H9 (cell line): ENCODE results near the gene ENDOU. TPM values are rescaled to one million over a fixed set of nuclear protein-coding genes. Genes with fewer than 3 reads are reported as not detected.
A peak's percentile ranks its signal among the peaks of the same experiment; 100 is the strongest.

Experiments
- DNase-seq: peaks from one replicate; pipeline ENCODE4 v3.0.0-alpha.2; 2017
- H2AFZ ChIP-seq: one replicate; pipeline ENCODE4 v1.6.1; 2013; ENCODE audit warnings: mild to moderate bottlenecking, low read length, control low read depth, moderate library complexity
- H2AK5ac ChIP-seq: 2 replicates; pipeline ENCODE4 v1.6.1; 2013; ENCODE audit warnings: low read length, control low read depth, mixed read lengths; ENCODE audit not compliant: insufficient read length
- H2BK120ac ChIP-seq: one replicate; pipeline ENCODE4 v1.6.1; 2013; ENCODE audit warnings: low read depth, mild to moderate bottlenecking, low read length, control low read depth, inconsistent platforms; ENCODE audit not compliant: poor library complexity, severe bottlenecking
- H2BK12ac ChIP-seq: 2 replicates; pipeline ENCODE4 v1.6.1; 2013; ENCODE audit warnings: low read length, control low read depth, mixed read lengths, low read depth; ENCODE audit not compliant: insufficient read length
- H2BK15ac ChIP-seq: 2 replicates; pipeline ENCODE4 v1.6.1; 2013; ENCODE audit warnings: low read depth, low read length, control low read depth
- H2BK20ac ChIP-seq: one replicate; pipeline ENCODE4 v1.6.1; 2013; ENCODE audit warnings: low read depth, mild to moderate bottlenecking, low read length, control low read depth, inconsistent platforms; ENCODE audit not compliant: poor library complexity, severe bottlenecking
- H2BK5ac ChIP-seq: 2 replicates; pipeline ENCODE4 v1.6.1; 2013; ENCODE audit warnings: low read length, control low read depth, mixed read lengths; ENCODE audit not compliant: insufficient read length
- H3K14ac ChIP-seq: 2 replicates; pipeline ENCODE4 v1.6.1; 2013; ENCODE audit warnings: low read length, control low read depth; ENCODE audit not compliant: insufficient read depth
- H3K18ac ChIP-seq: 2 replicates; pipeline ENCODE4 v1.6.1; 2013; ENCODE audit warnings: low read depth, mild to moderate bottlenecking, mixed read lengths, low read length, control low read depth; ENCODE audit not compliant: insufficient read length
- H3K23ac ChIP-seq: 2 replicates; pipeline ENCODE4 v1.6.1; 2013; ENCODE audit warnings: low read length, control low read depth, mixed read lengths, low read depth; ENCODE audit not compliant: insufficient read length
- H3K23me2 ChIP-seq: 2 replicates; pipeline ENCODE4 v1.6.1; 2013; ENCODE audit warnings: low read depth, mild to moderate bottlenecking, mixed read lengths, low read length, control low read depth; ENCODE audit not compliant: insufficient read length, poor library complexity, severe bottlenecking
- H3K27ac ChIP-seq: 2 replicates; pipeline ENCODE4 v1.5.1; 2013; ENCODE audit warnings: low read length, control low read depth, mixed read lengths, low read depth; ENCODE audit not compliant: insufficient read length
- H3K27me3 ChIP-seq: 2 replicates; pipeline ENCODE4 v1.6.1; 2013; ENCODE audit warnings: low read length, control low read depth, inconsistent platforms; ENCODE audit not compliant: insufficient read depth
- H3K4ac ChIP-seq: 2 replicates; pipeline ENCODE4 v1.6.1; 2013; ENCODE audit warnings: low read depth, mild to moderate bottlenecking, control low read depth, inconsistent platforms, low read length, moderate library complexity
- H3K4me1 ChIP-seq: 2 replicates; pipeline ENCODE4 v1.6.1; 2013; ENCODE audit warnings: low read length, control low read depth, inconsistent platforms; ENCODE audit not compliant: insufficient read depth
- H3K4me2 ChIP-seq: 2 replicates; pipeline ENCODE4 v1.6.1; 2013; ENCODE audit warnings: low read length, control low read depth, mixed read lengths; ENCODE audit not compliant: insufficient read length, insufficient read depth
- H3K56ac ChIP-seq: 2 replicates; pipeline ENCODE4 v1.6.1; 2013; ENCODE audit warnings: low read depth, mild to moderate bottlenecking, mixed read lengths, low read length, control low read depth; ENCODE audit not compliant: insufficient read length
- H3K79me1 ChIP-seq: 2 replicates; pipeline ENCODE4 v1.6.1; 2013; ENCODE audit warnings: low read depth, mild to moderate bottlenecking, moderate library complexity, low read length, control low read depth, inconsistent platforms; ENCODE audit not compliant: insufficient read depth, poor library complexity, severe bottlenecking
- H3K79me2 ChIP-seq: 2 replicates; pipeline ENCODE4 v1.6.1; 2013; ENCODE audit warnings: low read length, control low read depth, inconsistent platforms; ENCODE audit not compliant: insufficient read depth
- H3K9ac ChIP-seq: 2 replicates; pipeline ENCODE4 v1.6.1; 2013; ENCODE audit warnings: low read length, control low read depth, mixed read lengths; ENCODE audit not compliant: insufficient read length; ENCODE audit errors: extremely low read depth
- H3K9me3 ChIP-seq: one replicate; pipeline ENCODE4 v1.6.1; 2013; ENCODE audit warnings: low read depth, low read length, inconsistent platforms; ENCODE audit not compliant: control insufficient read depth
- H3T11ph ChIP-seq: one replicate; pipeline ENCODE4 v1.6.1; 2013; ENCODE audit warnings: mild to moderate bottlenecking, low read length, control low read depth, inconsistent platforms
- H4K20me1 ChIP-seq: one replicate; pipeline ENCODE4 v1.6.1; 2013; ENCODE audit not compliant: control insufficient read depth, insufficient read length, insufficient read depth
- H4K5ac ChIP-seq: 2 replicates; pipeline ENCODE4 v1.6.1; 2013; ENCODE audit warnings: low read depth, mild to moderate bottlenecking, mixed read lengths, low read length, control low read depth; ENCODE audit not compliant: insufficient read length
- H4K8ac ChIP-seq: replicated peaks from 2 replicates; pipeline ENCODE4 v1.6.1; 2013; ENCODE audit warnings: low read length, control low read depth, mixed read lengths, low read depth; ENCODE audit not compliant: insufficient read length
- H4K91ac ChIP-seq: 2 replicates; pipeline ENCODE4 v1.6.1; 2013; ENCODE audit warnings: low read depth, mild to moderate bottlenecking, moderate library complexity, mixed read lengths, low read length, control low read depth; ENCODE audit not compliant: insufficient read length
- H3K27ac Mint-ChIP-seq, 3 experiments: 2 replicates in 2 of 3; 3 replicates in 1 of 3; pipeline ENCODE4 v1.8.0; 2020 to 2021; ENCODE audit warnings: mixed read lengths in 3 of 3, mild to moderate bottlenecking in 1 of 3, moderate library complexity in 1 of 3
- H3K27me3 Mint-ChIP-seq: 2 replicates; pipeline ENCODE4 v1.8.0; 2021; ENCODE audit warnings: low read depth, mild to moderate bottlenecking, moderate library complexity, mixed read lengths
- H3K36me3 Mint-ChIP-seq, 3 experiments: 2 replicates in 2 of 3; 3 replicates in 1 of 3; pipeline ENCODE4 v1.8.0; 2020 to 2021; ENCODE audit warnings: low read depth in 3 of 3, mixed read lengths in 3 of 3; ENCODE audit not compliant: insufficient read depth in 1 of 3
- H3K4me1 Mint-ChIP-seq, 2 experiments: 2 replicates each; pipeline ENCODE4 v1.8.0; 2020; ENCODE audit warnings: mixed read lengths in 2 of 2
- H3K4me3 Mint-ChIP-seq, 2 experiments: 2 replicates in 1 of 2; 3 replicates in 1 of 2; pipeline ENCODE4 v1.8.0; 2020 to 2021; ENCODE audit warnings: mild to moderate bottlenecking in 2 of 2, mixed read lengths in 2 of 2, moderate library complexity in 1 of 2
- H3K9me3 Mint-ChIP-seq, 2 experiments: 2 replicates in 1 of 2; 3 replicates in 1 of 2; pipeline ENCODE4 v1.8.0; 2020; ENCODE audit warnings: mild to moderate bottlenecking in 2 of 2, mixed read lengths in 2 of 2, moderate library complexity in 1 of 2
- WGBS: extraction: QIAGEN DNeasy Blood & Tissue Kit; methylation state at CpG from one replicate; pipeline ENCODE4 v1.1.7; 2013; ENCODE audit warnings: missing lambda C conversion rate, low lambda C conversion rate, mixed read lengths; ENCODE audit not compliant: insufficient read length; ENCODE audit errors: extremely low coverage; 5-methylcytosine and 5-hydroxymethylcytosine counted together
- total RNA-seq: library from RNA; stranded (reverse); gene quantifications from 2 replicates; pipeline ENCODE4 v1.2.1, GENCODE V29; 2021
- TF ChIP-seq, protein P1 (sequence below): fragments of 200-600 bp; sonication (generic); conservative IDR thresholded peaks from 3 replicates; pipeline ENCODE4 v1.8.0; 2021; ENCODE audit warnings: antibody characterized with exemption, mild to moderate bottlenecking

Gene ENDOU
- total RNA-seq, 1 experiment from 2014 or later: not detected

DNA sequence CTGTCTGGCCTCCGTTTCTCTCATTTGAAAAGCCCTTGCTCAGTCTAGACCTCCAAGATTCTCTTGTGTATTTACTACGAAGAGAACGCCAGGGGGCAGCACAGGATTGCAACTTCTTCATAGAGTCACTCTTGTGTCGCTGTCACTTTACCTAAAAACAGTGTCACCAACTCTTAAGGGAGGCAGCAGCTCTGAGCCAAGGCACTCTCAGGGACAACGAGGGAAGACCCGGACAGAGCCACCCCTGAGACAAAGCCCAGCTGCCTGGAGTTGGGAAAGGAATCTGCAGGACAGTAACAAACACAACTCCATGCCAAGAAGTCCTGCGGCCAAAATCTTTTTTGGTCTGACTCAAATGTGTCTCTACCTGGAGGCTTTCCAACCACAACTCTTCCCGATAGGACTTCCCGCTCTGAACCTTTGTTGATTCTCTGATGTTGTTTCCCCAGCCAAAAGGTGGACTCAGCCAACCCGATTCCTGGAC is 9.9 kb downstream of the ENDOU start:
- H3K27me3 Mint-ChIP-seq: peaks cover 43% of the 10 kb centered on the region
- Histone ChIP-seq H3K4ac (no peak overlapping the region), H2BK20ac (no peak overlapping the region), H2BK120ac (no peak overlapping the region), H2AFZ (no peak overlapping the region), H3K23ac (no peak overlapping the region), H3K9ac (no peak overlapping the region), H3K27me3 (peaks cover 3% of the 10 kb centered on the region; the same call in 1 of the 2 replicates), H3K9me3 (no peaks in the 10 kb centered on the region), H4K8ac (no peak overlapping the region), H3K18ac (no peak overlapping the region), H3K4me1 (no peaks in the 10 kb centered on the region), H3K56ac (no peak overlapping the region), H3K4me2 (no peak overlapping the region), H3K14ac (no peak overlapping the region), H3K27ac (no peak overlapping the region), H3K23me2 (no peaks in the 10 kb centered on the region), H2BK12ac (no peak overlapping the region), H4K20me1 (no peaks in the 10 kb centered on the region), H2AK5ac (no peak overlapping the region), H2BK5ac (no peak overlapping the region), H2BK15ac (no peak overlapping the region), H3K79me1 (no peaks in the 10 kb centered on the region), H3T11ph (no peak overlapping the region), H4K5ac (no peak overlapping the region), H3K79me2 (no peaks in the 10 kb centered on the region), H4K91ac (no peak overlapping the region)
- no peak overlapping the region for H3K4me3 Mint-ChIP-seq
- no peaks in the 10 kb centered on the region; a peak in 1 of 7 replicates for H3K36me3 Mint-ChIP-seq
- peaks cover 26 to 28% of the 10 kb centered on the region in 2 experiments for H3K4me1 Mint-ChIP-seq
- TF ChIP-seq, protein P1, sequence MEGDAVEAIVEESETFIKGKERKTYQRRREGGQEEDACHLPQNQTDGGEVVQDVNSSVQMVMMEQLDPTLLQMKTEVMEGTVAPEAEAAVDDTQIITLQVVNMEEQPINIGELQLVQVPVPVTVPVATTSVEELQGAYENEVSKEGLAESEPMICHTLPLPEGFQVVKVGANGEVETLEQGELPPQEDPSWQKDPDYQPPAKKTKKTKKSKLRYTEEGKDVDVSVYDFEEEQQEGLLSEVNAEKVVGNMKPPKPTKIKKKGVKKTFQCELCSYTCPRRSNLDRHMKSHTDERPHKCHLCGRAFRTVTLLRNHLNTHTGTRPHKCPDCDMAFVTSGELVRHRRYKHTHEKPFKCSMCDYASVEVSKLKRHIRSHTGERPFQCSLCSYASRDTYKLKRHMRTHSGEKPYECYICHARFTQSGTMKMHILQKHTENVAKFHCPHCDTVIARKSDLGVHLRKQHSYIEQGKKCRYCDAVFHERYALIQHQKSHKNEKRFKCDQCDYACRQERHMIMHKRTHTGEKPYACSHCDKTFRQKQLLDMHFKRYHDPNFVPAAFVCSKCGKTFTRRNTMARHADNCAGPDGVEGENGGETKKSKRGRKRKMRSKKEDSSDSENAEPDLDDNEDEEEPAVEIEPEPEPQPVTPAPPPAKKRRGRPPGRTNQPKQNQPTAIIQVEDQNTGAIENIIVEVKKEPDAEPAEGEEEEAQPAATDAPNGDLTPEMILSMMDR: peak; percentile 84
- WGBS: no CpG with 5 or more reads among the region's 10 CpGs
- H3K9me3 Mint-ChIP-seq: no peaks in the 10 kb centered on the region
- DNase-seq: peak; percentile 79
- peak overlapping the region in 1 of 3 experiments; percentile 41; a peak in 1 of 7 replicates for H3K27ac Mint-ChIP-seq
